ENCODE data around the gene SLC1A3. TPM values are rescaled to one million over a fixed set of nuclear protein-coding genes. Genes with fewer than 3 reads are reported as not detected.

Gene SLC1A3
- total and polyA plus RNA-seq, 11 donors: 49.5 to 153 (median 66.1) TPM

DNA sequence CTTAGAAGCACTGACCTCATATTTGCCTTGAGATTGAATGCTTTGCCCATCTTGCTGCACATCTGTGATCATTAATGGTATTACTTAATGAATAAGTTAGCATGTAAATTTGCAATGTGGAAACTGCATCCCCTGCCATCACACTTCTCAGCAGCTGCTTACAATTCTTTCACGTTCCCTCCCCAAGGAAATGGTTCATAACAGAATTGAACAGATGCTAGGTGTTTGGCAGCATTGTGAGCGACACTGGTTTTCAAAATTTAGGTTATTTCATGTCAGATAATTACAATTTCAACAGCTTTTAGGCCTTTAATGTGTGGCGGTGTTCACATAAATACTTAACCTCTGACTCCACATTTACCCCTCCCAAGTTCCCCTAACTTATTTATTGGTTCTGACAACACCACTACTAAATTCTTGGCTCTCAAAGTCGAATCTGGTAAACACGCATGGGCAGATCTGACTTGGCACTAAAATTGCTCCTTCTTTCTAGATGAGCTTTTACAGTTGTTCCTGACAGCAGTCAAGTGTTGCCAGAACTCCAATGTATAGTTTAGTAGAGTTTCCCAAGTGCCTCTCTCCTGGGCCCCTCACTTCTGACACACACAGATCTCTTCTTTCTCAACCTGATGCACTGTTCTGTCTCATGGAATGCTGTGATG is 46.8 kb downstream of the SLC1A3 start:
- intact Hi-C loops (cut with DNase I): loop anchor here in 3 of 10 donors (5.0 kb wide), 2 partner anchors 41 to 46 kb away; partner anchors contain the start of gene SLC1A3 (in 2 of the 3)
- DNase-seq (no peak), ATAC-seq (no peak)
- peaks cover 0 to 5% (median 0%) of the 10 kb centered on the region in 9 donors for H3K36me3 ChIP-seq
- WGBS, 4 donors: 56 to 62% (median 56%) methylated on average over 5 of the region's 5 CpGs
- no peak overlapping the region for H3K4me3 ChIP-seq
- TF ChIP-seq POLR2A (IDR thresholded peaks at IDR 0.05): no peak
- TF ChIP-seq, protein P1, sequence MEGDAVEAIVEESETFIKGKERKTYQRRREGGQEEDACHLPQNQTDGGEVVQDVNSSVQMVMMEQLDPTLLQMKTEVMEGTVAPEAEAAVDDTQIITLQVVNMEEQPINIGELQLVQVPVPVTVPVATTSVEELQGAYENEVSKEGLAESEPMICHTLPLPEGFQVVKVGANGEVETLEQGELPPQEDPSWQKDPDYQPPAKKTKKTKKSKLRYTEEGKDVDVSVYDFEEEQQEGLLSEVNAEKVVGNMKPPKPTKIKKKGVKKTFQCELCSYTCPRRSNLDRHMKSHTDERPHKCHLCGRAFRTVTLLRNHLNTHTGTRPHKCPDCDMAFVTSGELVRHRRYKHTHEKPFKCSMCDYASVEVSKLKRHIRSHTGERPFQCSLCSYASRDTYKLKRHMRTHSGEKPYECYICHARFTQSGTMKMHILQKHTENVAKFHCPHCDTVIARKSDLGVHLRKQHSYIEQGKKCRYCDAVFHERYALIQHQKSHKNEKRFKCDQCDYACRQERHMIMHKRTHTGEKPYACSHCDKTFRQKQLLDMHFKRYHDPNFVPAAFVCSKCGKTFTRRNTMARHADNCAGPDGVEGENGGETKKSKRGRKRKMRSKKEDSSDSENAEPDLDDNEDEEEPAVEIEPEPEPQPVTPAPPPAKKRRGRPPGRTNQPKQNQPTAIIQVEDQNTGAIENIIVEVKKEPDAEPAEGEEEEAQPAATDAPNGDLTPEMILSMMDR (IDR thresholded peaks at IDR 0.05): no peak
- no peaks in the 10 kb centered on the region for H3K9me3 ChIP-seq
- peak overlapping the region in 11 of 12 donors; percentile 27 to 86 (median 75) for H3K27ac ChIP-seq
- no peaks in the 10 kb centered on the region for H3K27me3 ChIP-seq
- peaks cover 0 to 61% (median 30%) of the 10 kb centered on the region in 12 donors for H3K4me1 ChIP-seq

DNA sequence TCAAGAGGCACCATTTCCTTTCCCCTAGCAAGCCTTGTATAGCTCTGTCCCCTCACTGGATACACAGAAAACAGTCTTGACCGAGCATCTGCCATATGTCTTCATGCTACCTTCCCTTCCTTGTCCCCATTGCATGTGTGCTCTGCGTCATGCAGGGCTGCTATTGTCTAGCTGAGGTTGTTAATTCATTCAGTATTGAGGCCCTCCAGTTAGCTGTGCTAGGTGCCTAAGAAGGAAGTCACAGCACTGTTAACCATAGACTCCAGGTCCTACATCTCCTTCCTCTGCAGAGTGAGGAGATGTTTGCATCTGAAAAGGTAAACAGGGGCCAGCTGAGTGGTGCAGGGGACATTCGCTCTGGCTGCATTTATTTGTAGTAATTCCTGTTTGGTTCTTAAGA is 48.2 kb downstream of the SLC1A3 start:
- DNase-seq (no peak), ATAC-seq (no peak)
- Histone ChIP-seq H3K27ac (peak overlapping the region in 8 of 12 donors; percentile 36 to 80 (median 63)), H3K4me3 (no peak overlapping the region), H3K36me3 (peaks cover 0 to 5% (median 0%) of the 10 kb centered on the region in 9 donors), H3K27me3 (no peaks in the 10 kb centered on the region), H3K4me1 (peaks cover 0 to 70% (median 43%) of the 10 kb centered on the region in 12 donors), H3K9me3 (no peaks in the 10 kb centered on the region)
- intact Hi-C loops (cut with DNase I): loop anchor here in 3 of 10 donors (5.0 kb wide), 2 partner anchors 42 to 47 kb away; partner anchors contain the start of gene SLC1A3 (in 2 of the 3)
- no peak for TF ChIP-seq POLR2A (IDR thresholded peaks at IDR 0.05)
- WGBS, 4 donors: 82 to 89% (median 86%) methylated on average over 3 of the region's 3 CpGs

DNA sequence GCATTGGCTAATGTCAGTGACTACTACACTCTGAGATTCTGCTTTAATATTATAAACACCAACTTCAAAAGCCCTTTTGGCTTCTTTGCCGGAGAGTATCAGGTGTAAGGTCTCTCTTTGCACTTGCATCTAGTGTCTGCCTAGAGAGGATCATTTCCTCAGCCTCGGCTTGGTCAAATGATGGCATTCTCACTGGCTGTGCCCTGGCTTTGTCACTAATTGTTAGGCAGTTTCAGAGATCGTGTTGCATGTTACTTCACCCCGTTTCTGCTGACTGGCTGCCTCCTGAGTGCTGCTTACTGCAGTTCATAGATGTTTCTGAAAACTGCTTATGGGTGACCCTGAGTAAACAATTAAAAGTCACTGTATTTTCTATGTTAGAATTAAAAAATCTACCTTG is 48.8 kb downstream of the SLC1A3 start:
- peak overlapping the region in 11 of 12 donors; percentile 1 to 79 (median 51) for H3K27ac ChIP-seq
- intact Hi-C loops (cut with DNase I): loop anchor here in 1 of 10 donors (5.0 kb wide), 1 partner anchor 48 kb away; the partner anchor contains the start of gene SLC1A3
- 26 to 41% (median 36%) methylated on average over 2 to 4 of the region's 4 CpGs for WGBS, 4 donors

DNA sequence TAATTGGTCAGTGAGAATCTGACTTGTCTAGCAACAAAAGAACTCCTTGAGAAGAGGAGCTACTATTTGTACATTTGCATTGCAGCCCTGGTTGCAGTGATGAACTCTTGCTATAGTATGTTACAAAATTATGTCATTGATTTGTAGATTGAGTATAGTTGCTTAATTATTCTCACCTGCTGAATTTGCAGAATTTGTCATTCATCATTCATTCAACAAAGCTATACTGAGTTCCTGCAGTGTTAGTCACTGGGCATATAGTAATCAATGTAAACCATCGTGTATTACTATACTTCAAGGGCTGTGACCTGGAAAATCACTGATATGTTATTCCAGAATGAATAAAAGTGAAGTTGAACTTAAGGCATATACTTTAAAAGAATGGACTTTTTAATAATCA is 50.1 kb downstream of the SLC1A3 start:
- H3K4me3 ChIP-seq: no peak overlapping the region
- ATAC-seq: no peak
- H3K9me3 ChIP-seq: no peaks in the 10 kb centered on the region
- peaks cover 0 to 77% (median 43%) of the 10 kb centered on the region in 12 donors for H3K4me1 ChIP-seq
- DNase-seq: no peak
- no peaks in the 10 kb centered on the region for H3K27me3 ChIP-seq
- intact Hi-C loops (cut with DNase I): loop anchor here in 1 of 10 donors (5.0 kb wide), 1 partner anchor 49 kb away; the partner anchor contains the start of gene SLC1A3
- 67 to 82% (median 73%) methylated on average over 1 of the region's 1 CpG for WGBS, 4 donors
- TF ChIP-seq, protein P1 (IDR thresholded peaks at IDR 0.05): no peak
- no peak for TF ChIP-seq POLR2A (IDR thresholded peaks at IDR 0.05)
- peak overlapping the region in 4 of 12 donors; percentile 14 to 82 (median 78) for H3K27ac ChIP-seq
- peaks cover 0 to 5% (median 0%) of the 10 kb centered on the region in 9 donors for H3K36me3 ChIP-seq

More for the DNA sequence above, 48.8 kb downstream of the SLC1A3 start:
- ATAC-seq (peak in 3 of 4 donors; percentile 7 to 43 (median 29)), DNase-seq (peak in 2 of 5 donors; percentile 39 to 42)
- Histone ChIP-seq H3K27me3 (no peaks in the 10 kb centered on the region), H3K9me3 (no peaks in the 10 kb centered on the region), H3K4me1 (peaks cover 0 to 75% (median 44%) of the 10 kb centered on the region in 12 donors), H3K36me3 (peaks cover 0 to 5% (median 0%) of the 10 kb centered on the region in 9 donors), H3K4me3 (no peak overlapping the region)
- TF ChIP-seq, protein P1 (IDR thresholded peaks at IDR 0.05): no peak
- no peak for TF ChIP-seq POLR2A (IDR thresholded peaks at IDR 0.05)

All from heart left ventricle (tissue), 16 donors.